B cell (primary cell): ENCODE data around the gene CCDC117.

Experiments
- CTCF ChIP-seq: fragments of 200-600 bp; IDR thresholded peaks from one replicate; pipeline ENCODE4 v1.8.0; 2022; ENCODE audit warnings: antibody characterized with exemption, mild to moderate bottlenecking
- EZH2 ChIP-seq: IDR thresholded peaks from 2 replicates; pipeline ENCODE4 v1.6.1; 2012; ENCODE audit warnings: borderline replicate concordance, low read depth, mild to moderate bottlenecking, moderate library complexity, low read length; ENCODE audit not compliant: insufficient read depth, poor library complexity, severe bottlenecking

- TF ChIP-seq CTCF (no peak), EZH2 (no peak)
Measured at GRCh38 chr22:28795932-28796856, 23.7 kb downstream of the CCDC117 start.
